Adipose tissue (tissue), 3 donors: ENCODE results near the gene PIEZO1. TPM values are rescaled to one million over a fixed set of nuclear protein-coding genes. Genes with fewer than 3 reads are reported as not detected.
"Not testable (repeated sequence)": the region's sequence is repeated elsewhere in the genome, so short reads cannot be mapped to it uniquely, and the experiment has no call there.

ENCODE experiments used
- H3K27ac ChIP-seq: one replicate; pipeline ENCODE4 v1.5.1; 2013; ENCODE audit warnings: low read depth, low read length
- WGBS, 3 donors: extraction: QIAGEN DNeasy Blood & Tissue Kit; methylation state at CpG; one replicate each; pipeline ENCODE4 v1.1.7; 2013; 5-methylcytosine and 5-hydroxymethylcytosine counted together
- polyA plus RNA-seq, 3 donors: library from polyadenylated mRNA; stranded (reverse); fragments of 200-250 nt; gene quantifications; one replicate each; pipeline ENCODE4 v1.2.3, GENCODE V29; 2013
- donor health status: healthy with polysubstance abuse.
- donor health status: Bipolar disorder and iron deficiency.
- donor health status: healthy.

Gene PIEZO1
- polyA plus RNA-seq, 3 donors: 61.0 to 436 (median 237) TPM

DNA sequence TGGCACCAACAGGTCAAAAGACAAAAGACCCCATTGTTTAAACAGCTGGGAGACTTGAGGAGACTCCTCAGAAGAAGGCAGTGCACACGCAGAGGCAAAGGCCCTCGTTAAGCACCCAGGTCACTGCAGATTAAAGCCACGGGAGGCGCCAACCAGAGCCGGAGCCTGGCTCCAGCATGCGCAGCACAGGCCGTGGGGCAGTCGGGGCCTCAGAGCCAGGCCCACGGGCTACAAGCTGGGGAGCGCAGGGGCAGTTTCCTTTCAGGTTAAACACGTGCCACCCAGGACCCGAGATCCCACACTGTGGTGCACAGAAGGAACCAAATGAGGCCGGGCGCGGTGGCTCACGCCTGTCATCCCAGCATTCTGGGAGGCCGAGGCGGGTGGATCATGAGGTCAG is 9.2 kb downstream of the PIEZO1 start:
- WGBS, 3 donors: 90 to 92% (median 92%) methylated on average over 18 of the region's 18 CpGs
- no peak overlapping the region for H3K27ac ChIP-seq

DNA sequence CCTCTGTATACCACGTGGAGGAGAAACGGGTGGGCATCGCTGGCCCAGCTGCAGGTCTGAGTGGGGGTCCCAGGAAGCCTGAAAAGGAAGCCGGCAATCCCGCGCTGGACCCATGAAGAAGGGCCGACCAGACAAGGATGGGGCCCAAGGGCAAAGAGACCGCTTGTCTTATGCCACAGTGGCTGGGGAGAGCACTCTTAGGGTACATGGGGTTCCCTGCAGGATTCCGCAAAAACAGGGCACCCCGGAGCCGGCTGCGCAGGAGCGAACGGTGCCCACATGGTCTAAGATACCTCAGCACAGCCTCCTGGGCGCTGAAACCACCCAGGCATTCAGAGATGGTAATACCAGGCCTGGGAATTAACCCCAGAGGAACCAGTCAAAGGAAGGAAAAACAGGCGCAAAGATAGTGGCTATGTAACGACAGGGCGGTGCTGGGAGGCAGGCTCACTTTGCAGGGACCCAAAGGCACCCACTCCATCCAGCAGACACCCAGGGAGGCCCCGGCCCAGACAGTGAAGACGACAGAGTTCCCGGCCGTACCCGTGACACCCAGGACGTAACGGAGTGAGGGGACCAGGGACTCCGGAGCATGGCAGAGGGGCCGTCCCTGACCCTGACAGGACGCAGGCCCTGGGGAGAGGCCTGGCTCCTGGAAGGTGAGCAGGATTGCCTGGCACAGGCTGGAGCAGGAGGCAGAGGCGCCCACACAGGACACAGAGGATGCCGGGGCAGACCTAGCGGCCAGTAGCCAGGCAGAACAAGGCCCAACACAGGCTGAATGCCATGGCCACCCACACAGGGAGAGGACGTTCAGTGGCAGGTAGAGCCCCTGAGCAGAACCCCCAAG is 10.3 kb downstream of the PIEZO1 start:
- WGBS, 3 donors: 92 to 93% (median 93%) methylated on average over 32 of the region's 32 CpGs
- no peak overlapping the region for H3K27ac ChIP-seq

DNA sequence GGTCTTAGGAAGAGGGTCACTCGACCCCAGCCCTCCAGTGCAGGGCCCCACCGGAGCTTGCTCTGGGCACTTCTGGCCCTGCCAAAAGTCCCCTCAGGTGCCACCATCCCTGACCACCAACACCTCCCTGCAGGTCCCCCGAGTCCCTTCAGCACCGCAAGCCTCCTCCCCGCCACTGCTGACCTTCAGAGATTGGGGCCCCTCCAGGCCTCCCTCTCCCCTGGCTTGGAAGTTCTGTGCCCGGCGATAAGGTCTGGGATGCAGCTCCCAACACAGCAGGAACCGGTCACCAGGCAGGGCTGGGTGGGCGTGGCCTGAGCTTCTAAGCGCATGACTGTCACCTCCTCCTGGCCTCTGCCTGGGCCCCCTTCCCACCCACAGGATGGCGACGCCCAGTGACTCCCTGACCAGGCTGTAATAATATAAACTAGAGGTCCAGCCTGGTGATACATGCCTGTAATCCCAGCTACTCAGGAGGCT is 11.2 kb downstream of the PIEZO1 start:
- H3K27ac ChIP-seq: no peak overlapping the region
- 48 to 61% (median 54%) methylated on average over 6 to 12 of the region's 12 CpGs for WGBS, 3 donors

DNA sequence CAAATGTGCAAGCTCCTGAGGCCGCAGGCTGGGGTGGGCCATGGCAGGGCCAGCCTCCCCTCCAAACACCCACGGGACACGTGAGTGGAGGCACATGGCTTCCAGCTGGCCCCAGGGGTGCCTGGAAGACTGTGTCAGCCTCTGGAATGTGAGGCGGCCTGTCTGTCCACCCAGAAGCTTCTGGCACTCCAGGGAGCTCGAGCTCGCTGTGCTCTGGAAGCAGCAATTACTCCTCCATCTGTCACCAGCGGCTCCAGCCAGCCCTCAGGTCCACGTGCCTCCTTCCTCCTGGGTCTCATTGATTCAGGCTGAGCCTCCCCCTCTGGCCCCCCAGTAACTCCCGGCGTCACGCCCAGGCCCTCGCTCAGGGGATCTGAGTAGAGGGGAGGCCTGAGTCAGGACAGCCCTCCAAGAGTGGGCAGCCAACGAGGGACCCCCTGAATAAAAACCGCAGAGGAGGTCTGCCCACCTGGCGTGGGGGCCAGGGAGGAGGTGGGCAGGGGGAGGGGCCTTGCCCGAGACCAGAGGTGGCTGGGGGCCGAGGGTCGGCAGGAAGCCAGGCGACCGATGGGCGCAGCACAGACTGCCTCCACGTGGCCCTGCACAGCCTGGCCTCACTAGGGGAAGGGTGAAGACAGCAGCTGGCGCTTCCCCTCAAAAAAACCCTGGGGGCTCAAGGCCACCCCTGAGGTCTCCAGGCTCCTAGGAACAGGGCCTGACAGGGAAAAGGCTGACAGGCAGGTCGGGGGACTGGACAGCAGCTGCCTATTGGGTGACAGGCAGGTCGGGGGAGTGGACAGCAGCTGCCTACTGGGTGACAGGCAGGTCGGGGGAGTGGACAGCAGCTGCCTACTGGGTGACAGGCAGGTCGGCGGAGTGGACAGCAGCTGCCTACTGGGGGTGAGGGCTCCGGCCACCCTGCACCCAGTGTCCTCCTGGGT is 11.9 kb downstream of the PIEZO1 start:
- 28 to 52% (median 41%) methylated on average over 17 to 29 of the region's 29 CpGs for WGBS, 3 donors
- no peak overlapping the region for H3K27ac ChIP-seq

DNA sequence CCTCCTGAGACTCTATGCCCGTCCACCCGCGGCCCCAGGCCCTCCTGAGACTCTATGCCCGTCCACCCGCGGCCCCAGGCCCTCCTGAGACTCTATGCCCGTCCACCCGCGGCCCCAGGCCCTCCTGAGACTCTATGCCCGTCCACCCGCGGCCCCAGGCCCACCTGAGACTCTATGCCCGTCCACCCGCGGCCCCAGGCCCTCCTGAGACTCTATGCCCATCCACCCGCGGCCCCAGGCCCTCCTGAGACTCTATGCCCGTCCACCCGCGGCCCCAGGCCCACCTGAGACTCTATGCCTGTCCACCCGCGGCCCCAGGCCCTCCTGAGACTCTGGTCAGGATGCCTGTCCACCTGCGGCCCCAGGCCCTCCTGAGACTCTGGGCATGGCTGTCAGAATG is 13.2 kb downstream of the PIEZO1 start:
- WGBS, 3 donors: 82 to 96% (median 93%) methylated on average over 11 to 16 of the region's 23 CpGs
- H3K27ac ChIP-seq: not testable (repeated sequence)

DNA sequence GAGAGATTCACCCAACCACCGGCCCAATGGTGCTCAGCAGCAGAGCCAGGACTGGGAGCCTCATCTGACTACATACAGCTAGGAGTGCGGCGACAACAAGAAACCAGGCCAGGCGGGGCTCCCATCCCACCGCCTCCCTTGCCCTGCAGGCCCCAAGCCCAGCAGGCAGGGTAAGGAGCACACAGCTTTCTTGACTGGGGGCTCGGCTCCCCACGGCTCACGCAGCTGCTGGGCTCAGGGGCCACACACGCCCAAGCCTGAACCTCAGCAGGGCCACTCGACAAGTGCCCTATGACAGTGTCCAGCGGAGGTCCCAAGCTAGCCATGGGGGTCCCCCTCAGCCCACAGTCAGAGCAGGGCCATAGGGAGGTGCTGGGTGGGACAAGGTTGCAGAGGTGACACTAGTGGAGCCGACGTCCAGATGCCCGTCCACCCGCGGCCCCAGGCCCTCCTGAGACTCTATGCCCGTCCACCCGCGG is 13.7 kb downstream of the PIEZO1 start:
- WGBS, 3 donors: 72 to 88% (median 77%) methylated on average over 17 to 19 of the region's 19 CpGs
- no peak overlapping the region for H3K27ac ChIP-seq

DNA sequence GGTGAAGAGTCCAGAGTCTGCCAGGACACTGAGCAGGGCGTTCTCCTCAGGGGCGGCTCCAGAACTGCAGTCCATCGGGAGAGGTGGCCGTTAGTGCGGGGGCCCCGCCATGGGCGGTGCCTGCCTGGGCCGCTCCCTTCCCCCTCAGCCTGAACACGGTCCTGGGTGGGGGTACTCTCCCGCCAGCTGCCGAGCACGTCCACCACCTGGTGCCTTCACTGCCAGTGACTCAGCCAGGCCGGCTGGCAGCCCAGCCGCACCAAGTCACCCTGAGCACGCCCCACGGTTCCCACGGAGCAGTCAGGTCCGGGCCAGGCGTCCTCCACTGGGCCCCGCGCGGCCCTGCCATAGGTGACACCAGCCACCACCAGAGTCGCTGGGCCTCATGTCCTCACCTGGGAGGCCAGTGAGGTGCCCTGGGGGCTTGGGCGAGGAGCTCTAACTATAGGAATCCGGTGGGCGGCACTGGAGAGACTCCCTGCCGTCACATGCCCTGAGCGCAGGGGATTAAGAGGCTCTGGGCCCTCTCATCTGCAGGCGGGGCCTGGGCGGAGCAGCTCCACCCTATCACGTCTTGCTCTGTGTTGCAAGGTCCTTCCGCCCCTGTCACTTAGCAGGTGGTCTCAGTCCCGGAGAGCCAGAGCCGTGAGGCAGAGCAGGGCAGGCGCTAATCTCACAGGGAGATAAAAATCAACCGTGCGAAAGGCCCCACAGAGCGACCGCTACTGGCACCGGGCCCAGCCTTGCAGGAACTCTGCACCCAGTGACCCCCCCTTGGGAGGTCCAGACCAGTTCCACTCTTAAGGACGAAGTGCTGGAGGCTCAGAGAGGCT is 14.3 kb downstream of the PIEZO1 start:
- no peak overlapping the region for H3K27ac ChIP-seq
- 26 to 38% (median 30%) methylated on average over 40 to 41 of the region's 41 CpGs for WGBS, 3 donors

DNA sequence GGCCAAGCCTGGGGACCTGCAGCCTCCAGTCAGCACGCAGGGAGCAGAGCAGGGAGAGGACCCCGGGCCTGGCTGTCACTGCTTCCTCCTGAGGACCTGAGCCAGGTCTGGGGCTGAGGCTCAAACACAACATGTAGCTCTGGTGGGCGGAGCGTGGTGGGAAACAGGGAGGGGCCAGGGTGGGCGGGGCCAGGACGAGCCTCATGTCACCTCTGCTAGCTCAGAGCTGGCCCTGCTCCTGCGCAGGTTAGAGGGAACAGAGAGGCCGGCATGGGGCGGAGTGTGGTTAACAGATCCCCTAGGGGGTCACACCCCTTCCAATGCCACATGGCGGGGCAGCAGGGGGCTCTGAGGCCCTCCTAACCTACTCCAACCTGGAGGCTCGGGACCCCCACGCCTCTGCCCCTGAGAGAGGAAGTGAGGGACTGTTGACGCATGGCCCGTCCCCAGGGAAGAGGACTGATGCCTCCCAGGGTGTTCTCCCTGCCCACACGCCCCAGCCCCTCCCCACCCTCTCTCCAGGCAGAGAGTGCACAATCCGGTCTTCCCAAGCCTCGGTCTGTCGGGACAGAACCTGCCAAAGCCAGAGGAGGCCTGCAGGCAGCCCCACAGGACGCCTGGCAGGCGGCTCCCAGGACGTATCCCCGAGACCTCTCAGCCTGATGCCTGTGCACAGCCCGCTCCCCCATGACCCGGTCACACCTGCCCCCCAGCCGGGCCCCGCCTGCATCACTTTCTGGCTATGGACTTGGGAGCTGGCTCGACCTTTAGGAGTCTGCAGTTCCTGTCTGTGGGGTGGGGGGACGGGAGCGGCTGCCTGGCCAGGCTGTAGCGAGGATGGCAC is 15.2 kb downstream of the PIEZO1 start:
- 35 to 64% (median 55%) methylated on average over 27 to 30 of the region's 30 CpGs for WGBS, 3 donors
- no peak overlapping the region for H3K27ac ChIP-seq

DNA sequence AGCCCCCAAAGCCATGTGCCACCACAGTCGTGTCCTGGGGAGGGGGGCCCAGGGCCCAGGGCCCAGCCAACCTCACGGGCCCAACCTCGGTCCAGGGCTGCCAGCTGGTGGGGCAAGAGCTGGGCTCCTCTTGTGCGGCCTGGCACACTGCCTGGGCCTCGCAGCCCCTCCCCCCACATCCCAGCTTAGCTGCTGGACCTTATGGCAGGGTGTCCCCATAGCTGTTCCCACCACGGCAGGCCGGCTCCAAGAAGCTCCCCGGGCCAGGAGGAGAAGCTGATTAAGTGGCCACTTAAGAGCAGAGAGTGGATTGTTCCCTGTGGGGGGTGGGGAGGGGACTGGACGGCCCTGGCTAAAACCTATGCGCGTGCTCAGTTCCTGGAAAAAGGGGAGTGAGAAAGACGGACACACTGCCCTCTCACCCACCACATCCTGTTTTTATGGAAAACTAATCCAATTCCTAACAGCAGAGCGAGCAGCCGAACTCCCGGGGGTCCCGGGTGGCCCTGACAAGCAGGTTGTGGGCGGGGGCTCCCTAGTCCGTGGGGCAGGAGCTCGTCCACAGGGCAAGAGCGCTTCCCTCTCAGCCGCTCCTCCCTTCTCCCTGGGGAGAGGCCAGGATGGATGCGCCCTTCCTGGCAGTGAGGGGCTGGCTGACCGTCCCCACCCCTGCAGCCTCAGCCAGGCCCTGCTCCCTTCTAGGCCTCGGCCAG is 16.8 kb downstream of the PIEZO1 start:
- 35 to 45% (median 44%) methylated on average over 22 to 24 of the region's 24 CpGs for WGBS, 3 donors
- H3K27ac ChIP-seq: no peak overlapping the region

DNA sequence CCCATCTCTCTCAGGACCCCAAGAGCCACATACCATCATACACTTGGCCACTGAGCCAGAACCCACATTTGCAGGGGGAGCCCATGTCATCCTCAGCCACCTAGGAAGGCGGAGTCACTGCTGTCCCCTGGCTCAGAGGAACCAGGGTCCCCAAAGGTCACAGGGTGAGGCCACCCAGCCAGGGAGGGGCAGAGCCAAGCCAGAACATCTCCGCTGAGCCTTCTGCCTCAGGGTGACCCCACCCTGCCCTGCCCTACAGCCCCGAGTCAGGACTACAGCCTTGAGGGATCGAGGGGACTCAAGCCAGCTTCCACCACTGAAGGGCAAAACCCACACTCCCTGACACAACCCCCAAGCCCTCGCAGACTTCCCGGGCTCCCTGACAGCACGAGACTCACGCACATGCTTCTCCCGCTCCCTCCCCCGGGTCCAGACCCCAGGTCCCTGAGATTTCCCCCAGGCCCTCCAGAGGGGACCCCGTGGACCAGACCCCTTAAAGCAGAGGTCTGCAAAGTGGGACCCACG is 17.4 kb downstream of the PIEZO1 start:
- H3K27ac ChIP-seq: no peak overlapping the region
- WGBS, 3 donors: 67 to 75% (median 67%) methylated on average over 12 of the region's 12 CpGs

DNA sequence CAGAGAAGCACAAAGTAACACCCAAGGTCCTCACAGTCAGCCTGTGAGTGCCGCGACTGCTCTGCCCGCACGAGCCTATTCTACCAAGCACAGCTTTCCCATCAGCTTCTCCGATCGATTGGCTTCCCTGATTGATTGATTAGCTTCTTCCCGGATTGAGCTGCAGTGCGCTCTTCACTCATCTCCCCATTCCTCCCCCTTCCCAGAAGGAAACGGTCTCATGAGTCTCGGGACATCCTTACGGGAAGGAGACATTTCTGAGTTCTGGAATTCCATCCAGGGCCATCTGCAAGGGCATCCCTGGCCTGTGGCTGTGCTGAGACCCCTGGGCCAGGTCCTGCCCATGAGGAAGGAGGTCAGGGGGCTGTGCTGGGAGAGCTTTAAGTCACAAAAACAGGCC is 18.0 kb downstream of the PIEZO1 start:
- WGBS, 3 donors: 71 to 77% (median 77%) methylated on average over 11 of the region's 11 CpGs

DNA sequence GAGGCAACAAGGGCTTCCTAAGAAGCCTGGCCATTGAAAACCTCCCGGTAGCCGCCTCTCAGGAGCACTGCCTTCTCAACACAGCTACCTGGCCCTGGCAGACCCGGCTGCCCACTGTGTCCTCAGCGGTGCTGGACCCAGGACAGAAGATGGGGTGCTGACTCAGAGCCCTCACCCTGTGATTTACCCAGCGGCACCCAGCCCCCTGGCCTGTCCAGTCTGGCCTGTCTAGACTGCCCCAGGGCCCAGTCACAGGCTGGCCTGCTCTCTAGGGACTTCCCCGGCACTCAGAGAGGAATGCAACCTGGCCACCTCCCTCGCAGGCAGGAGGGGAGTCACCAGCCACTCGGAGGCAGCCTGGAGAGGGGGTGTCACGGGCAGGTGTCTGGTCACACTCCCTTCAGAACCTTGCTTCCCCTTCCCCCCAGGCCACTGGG is 20.1 kb downstream of the PIEZO1 start:
- H3K27ac ChIP-seq: no peak overlapping the region
- 70 to 87% (median 81%) methylated on average over 9 of the region's 9 CpGs for WGBS, 3 donors

More for the DNA sequence above, 18.0 kb downstream of the PIEZO1 start:
- no peak overlapping the region for H3K27ac ChIP-seq

DNA sequence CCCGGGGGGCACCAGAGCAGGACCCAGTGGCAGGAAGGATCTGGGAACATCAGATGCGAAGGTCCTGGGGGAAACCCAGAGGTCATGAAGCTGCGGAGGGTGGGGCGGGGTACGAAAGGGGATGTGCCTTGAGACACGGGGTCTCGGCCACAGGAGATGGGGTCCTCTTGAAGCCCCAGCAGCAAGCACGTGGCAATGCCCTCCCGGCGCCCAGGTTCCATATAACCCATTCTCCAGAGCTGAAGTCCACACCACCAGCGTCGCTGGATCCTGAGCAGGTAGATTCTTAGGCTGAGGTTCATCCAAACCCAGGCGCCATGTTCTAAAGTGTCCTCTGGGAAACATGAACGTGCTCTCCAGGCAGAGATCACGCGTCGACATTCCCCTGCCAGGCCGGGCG is 20.9 kb downstream of the PIEZO1 start:
- WGBS, 3 donors: 89 to 96% (median 93%) methylated on average over 19 of the region's 19 CpGs
- no peak overlapping the region for H3K27ac ChIP-seq

DNA sequence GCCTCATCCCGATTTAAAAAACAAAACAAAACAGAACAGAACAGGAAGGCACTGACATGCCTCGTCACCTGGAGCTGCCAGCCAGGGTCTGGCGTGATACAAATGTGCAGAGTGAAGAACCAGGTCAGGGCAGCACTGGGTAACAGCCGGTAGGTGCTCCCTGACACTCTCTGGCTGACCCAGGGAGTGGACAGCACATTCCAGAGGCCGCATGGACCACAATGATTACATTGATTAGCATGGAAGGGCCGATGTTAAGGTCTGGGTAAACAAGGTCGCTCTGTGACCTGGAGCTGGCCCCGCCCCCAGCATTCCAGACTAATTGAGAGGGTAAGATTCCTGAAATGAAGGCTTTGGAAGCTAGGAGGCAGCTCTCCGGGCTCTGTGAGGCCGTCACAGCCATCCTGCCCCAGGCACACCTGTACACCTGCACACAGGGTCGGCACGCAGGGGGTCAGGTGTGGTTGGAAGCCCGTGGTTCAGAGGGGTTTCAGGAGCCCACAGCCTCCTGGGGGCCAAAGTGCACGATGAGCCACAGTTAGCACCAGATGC is 21.4 kb downstream of the PIEZO1 start:
- WGBS, 3 donors: 55 to 78% (median 77%) methylated on average over 14 of the region's 14 CpGs
- H3K27ac ChIP-seq: no peak overlapping the region

DNA sequence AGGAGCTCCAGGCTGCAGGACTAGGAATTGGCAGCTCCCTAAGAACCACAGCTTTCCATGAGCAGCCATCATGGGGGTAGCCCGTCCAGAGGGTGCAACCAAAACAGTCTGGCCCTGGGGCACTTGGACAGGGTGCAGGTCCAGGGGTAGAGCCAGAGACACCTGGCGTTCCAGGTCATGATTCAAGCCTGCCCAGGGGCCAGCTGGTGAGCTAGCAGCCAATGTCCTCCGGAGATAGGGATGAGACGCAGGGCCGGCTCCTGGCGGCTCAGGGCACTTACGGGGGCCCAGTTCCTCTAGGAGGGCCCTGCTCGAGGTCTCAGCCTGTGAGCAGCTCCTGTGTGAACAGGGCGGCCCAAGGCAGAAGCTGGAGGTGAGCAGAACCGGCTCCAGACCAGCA is 22.1 kb downstream of the PIEZO1 start:
- H3K27ac ChIP-seq: no peak overlapping the region
- WGBS, 3 donors: 83 to 91% (median 88%) methylated on average over 10 of the region's 10 CpGs

DNA sequence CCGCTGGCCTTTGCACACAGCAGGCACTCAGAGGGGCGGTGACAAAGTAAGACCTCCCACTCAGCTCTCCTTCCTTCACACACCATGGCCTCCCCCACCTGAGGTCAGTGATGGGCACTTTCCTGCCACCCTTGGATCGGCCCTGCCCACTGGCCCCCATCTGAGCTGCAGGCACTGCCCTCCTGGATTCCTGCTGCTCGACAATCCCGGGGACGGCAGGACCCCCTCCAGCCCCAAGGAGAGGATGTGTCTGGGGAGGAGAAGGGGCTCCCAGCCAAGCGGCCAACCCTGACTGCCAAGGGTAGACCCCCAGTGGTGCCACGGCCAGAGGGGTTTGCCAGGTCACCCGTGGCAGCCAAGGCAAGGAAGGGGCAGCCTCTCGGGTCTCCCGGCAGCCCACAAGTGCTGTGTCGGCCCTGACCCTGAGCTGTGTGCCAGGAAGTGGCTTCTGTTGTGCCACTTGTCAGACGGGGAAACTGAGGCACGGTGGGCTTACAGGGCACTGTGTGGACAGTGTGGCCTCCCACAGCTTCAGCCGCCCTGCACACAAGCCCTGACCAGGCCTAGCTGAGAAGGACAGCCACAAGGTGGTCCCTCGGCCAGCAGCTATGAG is 22.7 kb downstream of the PIEZO1 start:
- no peak overlapping the region for H3K27ac ChIP-seq
- WGBS, 3 donors: 61 to 85% (median 79%) methylated on average over 14 to 16 of the region's 16 CpGs
